B cell (primary cell): ENCODE results near the gene GTF2H4.

Source experiments
- EZH2 ChIP-seq: IDR thresholded peaks from 2 replicates; pipeline ENCODE4 v1.6.1; 2012; ENCODE audit warnings: borderline replicate concordance, low read depth, mild to moderate bottlenecking, moderate library complexity, low read length; ENCODE audit not compliant: insufficient read depth, poor library complexity, severe bottlenecking
- TF ChIP-seq, protein P1 (sequence below): fragments of 200-600 bp; IDR thresholded peaks from one replicate; pipeline ENCODE4 v1.8.0; 2022; ENCODE audit warnings: antibody characterized with exemption, mild to moderate bottlenecking

DNA sequence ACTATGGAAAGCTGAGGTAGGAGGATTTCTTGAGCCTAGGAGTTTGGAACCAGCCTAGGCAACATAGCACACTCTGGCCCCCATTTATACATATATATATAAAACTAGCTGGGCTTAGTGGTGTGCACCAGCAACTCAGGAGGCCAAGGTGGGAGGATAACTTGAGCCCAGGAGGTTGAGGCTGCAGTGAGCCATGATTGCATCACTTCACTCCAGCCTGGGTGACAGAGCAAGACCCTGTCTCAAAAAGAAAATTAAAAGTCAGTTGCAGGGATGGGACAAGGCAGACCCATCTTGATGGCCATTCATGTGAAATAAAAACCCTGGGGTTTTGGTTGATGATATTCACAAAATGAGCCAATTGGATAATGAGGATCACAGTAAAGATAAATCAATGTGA is 6.6 kb upstream of the GTF2H4 start:
- TF ChIP-seq, protein P1, sequence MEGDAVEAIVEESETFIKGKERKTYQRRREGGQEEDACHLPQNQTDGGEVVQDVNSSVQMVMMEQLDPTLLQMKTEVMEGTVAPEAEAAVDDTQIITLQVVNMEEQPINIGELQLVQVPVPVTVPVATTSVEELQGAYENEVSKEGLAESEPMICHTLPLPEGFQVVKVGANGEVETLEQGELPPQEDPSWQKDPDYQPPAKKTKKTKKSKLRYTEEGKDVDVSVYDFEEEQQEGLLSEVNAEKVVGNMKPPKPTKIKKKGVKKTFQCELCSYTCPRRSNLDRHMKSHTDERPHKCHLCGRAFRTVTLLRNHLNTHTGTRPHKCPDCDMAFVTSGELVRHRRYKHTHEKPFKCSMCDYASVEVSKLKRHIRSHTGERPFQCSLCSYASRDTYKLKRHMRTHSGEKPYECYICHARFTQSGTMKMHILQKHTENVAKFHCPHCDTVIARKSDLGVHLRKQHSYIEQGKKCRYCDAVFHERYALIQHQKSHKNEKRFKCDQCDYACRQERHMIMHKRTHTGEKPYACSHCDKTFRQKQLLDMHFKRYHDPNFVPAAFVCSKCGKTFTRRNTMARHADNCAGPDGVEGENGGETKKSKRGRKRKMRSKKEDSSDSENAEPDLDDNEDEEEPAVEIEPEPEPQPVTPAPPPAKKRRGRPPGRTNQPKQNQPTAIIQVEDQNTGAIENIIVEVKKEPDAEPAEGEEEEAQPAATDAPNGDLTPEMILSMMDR = no peak
- TF ChIP-seq EZH2 = no peak
